ENCODE data around the gene HECW1.

The HECW1 gene

GRCh38 chr7:43528576-43529354 lies 416.3 kb downstream of the HECW1 start:
- TF ChIP-seq, protein P1, sequence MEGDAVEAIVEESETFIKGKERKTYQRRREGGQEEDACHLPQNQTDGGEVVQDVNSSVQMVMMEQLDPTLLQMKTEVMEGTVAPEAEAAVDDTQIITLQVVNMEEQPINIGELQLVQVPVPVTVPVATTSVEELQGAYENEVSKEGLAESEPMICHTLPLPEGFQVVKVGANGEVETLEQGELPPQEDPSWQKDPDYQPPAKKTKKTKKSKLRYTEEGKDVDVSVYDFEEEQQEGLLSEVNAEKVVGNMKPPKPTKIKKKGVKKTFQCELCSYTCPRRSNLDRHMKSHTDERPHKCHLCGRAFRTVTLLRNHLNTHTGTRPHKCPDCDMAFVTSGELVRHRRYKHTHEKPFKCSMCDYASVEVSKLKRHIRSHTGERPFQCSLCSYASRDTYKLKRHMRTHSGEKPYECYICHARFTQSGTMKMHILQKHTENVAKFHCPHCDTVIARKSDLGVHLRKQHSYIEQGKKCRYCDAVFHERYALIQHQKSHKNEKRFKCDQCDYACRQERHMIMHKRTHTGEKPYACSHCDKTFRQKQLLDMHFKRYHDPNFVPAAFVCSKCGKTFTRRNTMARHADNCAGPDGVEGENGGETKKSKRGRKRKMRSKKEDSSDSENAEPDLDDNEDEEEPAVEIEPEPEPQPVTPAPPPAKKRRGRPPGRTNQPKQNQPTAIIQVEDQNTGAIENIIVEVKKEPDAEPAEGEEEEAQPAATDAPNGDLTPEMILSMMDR (conservative IDR thresholded peaks at IDR 0.05; ENCODE audit: low read length): no peak
- H3K4me3 ChIP-seq (ENCODE audit: low read length): no peak overlapping the region
- no peak for DNase-seq (ENCODE audit: low read depth)

DNA sequence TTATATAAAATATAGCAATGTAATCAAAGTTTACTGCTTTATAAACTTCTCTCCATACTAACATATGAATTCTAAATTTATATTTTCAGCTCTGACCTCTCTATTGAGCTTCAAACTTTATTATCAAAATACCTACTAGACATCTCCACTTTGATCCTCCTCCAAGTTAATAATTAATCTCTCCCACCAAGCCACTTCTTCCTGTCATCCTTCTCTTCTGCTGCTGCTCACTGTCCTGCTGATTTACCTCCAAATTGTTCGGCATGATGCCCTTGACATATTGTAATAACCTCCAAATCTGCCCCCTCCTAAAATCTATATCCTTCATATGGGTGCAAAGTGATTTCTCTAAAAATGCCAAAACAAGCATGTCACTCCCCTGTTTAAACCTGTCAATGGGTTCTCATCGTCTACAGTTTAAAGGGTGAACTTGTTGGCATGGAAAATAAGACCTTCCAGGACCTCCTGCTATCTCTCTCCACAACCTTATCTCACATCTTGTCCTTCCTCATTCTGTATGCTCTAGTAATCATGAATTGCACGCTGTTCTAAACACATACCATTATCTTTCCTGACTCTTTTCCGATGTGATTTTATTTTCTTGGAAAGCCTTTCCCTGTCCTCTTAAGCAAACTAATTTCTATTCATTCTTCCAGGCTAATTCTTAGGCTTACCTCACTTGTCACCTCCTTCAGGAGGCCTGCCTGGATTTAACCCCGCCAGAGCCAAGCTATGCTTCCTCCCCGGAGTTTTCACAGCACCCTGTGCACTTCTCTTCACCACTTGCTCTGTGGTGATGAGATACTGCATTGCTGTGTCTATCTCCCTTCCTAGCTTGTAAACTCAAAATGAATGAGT lies 418.3 kb downstream of the HECW1 start:
- DNase-seq (ENCODE audit: low read depth): no peak
- H3K4me3 ChIP-seq (ENCODE audit: low read length): no peak overlapping the region
- TF ChIP-seq, protein P1 (conservative IDR thresholded peaks at IDR 0.05; ENCODE audit: low read length): no peak

GRCh38 chr7:43531700-43532099 lies 419.3 kb downstream of the HECW1 start:
- H3K4me3 ChIP-seq (ENCODE audit: low read length): no peak overlapping the region
- TF ChIP-seq, protein P1 (conservative IDR thresholded peaks at IDR 0.05; ENCODE audit: low read length): no peak
- DNase-seq (ENCODE audit: low read depth): peak; percentile 39

GRCh38 chr7:43533801-43534479 lies 421.5 kb downstream of the HECW1 start:
- DNase-seq (ENCODE audit: low read depth): peak; percentile 87
- TF ChIP-seq, protein P1 (conservative IDR thresholded peaks at IDR 0.05; ENCODE audit: low read length): peak; percentile 44
- peak overlapping the region; percentile 18 for H3K4me3 ChIP-seq (ENCODE audit: low read length)

DNA sequence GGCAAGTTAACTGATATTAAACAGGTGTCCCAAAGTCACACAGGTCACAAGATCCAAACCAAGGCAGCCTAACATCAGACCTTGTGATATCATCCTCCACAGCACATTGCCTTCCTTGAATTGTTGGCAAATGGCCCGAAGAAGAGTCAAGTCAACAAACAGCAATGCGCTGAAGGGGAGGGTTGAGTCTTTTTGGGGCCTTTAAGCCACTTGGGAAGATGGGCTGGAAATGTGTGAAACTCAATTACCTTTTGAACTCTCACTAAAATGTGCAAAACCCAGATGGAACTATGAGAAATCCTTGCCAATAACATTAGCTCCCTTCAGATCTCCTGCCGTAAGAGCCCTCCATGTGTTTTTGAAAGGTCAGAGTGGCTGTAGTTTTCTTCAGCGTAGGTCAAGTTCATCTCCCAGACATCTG lies 422.6 kb downstream of the HECW1 start:
- TF ChIP-seq, protein P1 (conservative IDR thresholded peaks at IDR 0.05; ENCODE audit: low read length): no peak
- peak; percentile 66 for DNase-seq (ENCODE audit: low read depth)
- H3K4me3 ChIP-seq (ENCODE audit: low read length): no peak overlapping the region

GRCh38 chr7:43535810-43536585 lies 423.6 kb downstream of the HECW1 start:
- peak; percentile 97 for DNase-seq (ENCODE audit: low read depth)
- H3K4me3 ChIP-seq (ENCODE audit: low read length): no peak overlapping the region
- TF ChIP-seq, protein P1 (conservative IDR thresholded peaks at IDR 0.05; ENCODE audit: low read length): no peak

Measured in AG10803 (cell line).